BJ (cell line): ENCODE data around the gene CCDC63. TPM values are rescaled to one million over a fixed set of nuclear protein-coding genes. Genes with fewer than 3 reads are reported as not detected.

Experiments
- CTCF ChIA-PET: fragments of 350-600 bp; formaldehyde crosslinking; extraction: SDS; loops from one replicate; lab custom pipeline; 2021; ENCODE audit warnings: antibody characterized with exemption, inconsistent platforms; lab: Yijun Ruan, JAX
- POLR2A ChIA-PET: fragments of 300-600 bp; sonication (Branson Sonifier 250); formaldehyde crosslinking; extraction: SDS; loops from one replicate; lab custom pipeline; 2021; ENCODE audit warnings: antibody characterized with exemption; lab: Charles Lee
- DNase-seq: peaks from one replicate; pipeline ENCODE4 v3.0.0-alpha.2; 2011; ENCODE audit warnings: low read depth
- H3K27me3 ChIP-seq: 2 replicates; pipeline ENCODE4 v1.6.0; 2011; ENCODE audit warnings: low read length; ENCODE audit not compliant: control insufficient read depth, insufficient read depth
- H3K36me3 ChIP-seq: 2 replicates; pipeline ENCODE4 v1.5.1; 2011; ENCODE audit warnings: low read length; ENCODE audit not compliant: control insufficient read depth, insufficient read depth
- H3K4me3 ChIP-seq: 2 replicates; pipeline ENCODE4 v1.5.1; 2011; ENCODE audit warnings: low read depth, mild to moderate bottlenecking, control low read depth, low read length
- polyA plus RNA-seq: library from polyadenylated mRNA; depleted of rRNA; stranded (reverse); fragments of >200 nt; gene quantifications from 2 replicates; pipeline ENCODE4 v1.2.3, GENCODE V29; 2011
- TF ChIP-seq, protein P1 (sequence below): IDR thresholded peaks from 2 replicates; pipeline ENCODE4 v1.5.1; 2011; ENCODE audit warnings: low read depth, mild to moderate bottlenecking, control low read depth, inconsistent platforms, low read length, moderate library complexity; ENCODE audit not compliant: insufficient read depth

The CCDC63 gene
- polyA plus RNA-seq, 1 experiment = not detected

DNA sequence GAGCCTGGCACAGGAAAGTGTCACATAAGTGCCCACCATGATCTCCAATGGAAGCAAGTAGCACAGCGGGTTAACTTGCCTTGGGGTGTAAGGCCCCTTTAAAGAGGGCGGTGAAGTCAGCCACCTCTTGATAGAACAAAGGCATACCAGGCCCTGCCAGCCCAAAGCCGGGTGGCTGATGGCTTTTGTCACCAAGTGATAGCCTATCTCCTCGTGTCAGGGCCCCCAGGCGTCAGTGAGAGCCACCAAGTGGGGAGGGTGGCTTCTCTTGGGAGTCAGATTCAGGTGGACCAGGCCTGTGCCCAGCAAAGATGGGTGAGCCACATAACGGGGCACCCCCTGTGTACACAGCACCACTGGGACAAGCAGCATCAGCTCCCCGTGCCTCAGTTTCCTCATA lies 81.9 kb downstream of the CCDC63 start:
- DNase-seq = no peak
- no peak overlapping the region for H3K4me3 ChIP-seq
- CTCF ChIA-PET = interaction anchor here (0.7 to 1.3 kb wide), 2 partner anchors 8 to 17 kb away, joined by 3 to 4 read pairs; no protein-coding TSS in a partner anchor
- POLR2A ChIA-PET = no interaction called here
- H3K36me3 ChIP-seq = no peaks in the 10 kb centered on the region
- TF ChIP-seq, protein P1, sequence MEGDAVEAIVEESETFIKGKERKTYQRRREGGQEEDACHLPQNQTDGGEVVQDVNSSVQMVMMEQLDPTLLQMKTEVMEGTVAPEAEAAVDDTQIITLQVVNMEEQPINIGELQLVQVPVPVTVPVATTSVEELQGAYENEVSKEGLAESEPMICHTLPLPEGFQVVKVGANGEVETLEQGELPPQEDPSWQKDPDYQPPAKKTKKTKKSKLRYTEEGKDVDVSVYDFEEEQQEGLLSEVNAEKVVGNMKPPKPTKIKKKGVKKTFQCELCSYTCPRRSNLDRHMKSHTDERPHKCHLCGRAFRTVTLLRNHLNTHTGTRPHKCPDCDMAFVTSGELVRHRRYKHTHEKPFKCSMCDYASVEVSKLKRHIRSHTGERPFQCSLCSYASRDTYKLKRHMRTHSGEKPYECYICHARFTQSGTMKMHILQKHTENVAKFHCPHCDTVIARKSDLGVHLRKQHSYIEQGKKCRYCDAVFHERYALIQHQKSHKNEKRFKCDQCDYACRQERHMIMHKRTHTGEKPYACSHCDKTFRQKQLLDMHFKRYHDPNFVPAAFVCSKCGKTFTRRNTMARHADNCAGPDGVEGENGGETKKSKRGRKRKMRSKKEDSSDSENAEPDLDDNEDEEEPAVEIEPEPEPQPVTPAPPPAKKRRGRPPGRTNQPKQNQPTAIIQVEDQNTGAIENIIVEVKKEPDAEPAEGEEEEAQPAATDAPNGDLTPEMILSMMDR = no peak
- H3K27me3 ChIP-seq = no peaks in the 10 kb centered on the region

DNA sequence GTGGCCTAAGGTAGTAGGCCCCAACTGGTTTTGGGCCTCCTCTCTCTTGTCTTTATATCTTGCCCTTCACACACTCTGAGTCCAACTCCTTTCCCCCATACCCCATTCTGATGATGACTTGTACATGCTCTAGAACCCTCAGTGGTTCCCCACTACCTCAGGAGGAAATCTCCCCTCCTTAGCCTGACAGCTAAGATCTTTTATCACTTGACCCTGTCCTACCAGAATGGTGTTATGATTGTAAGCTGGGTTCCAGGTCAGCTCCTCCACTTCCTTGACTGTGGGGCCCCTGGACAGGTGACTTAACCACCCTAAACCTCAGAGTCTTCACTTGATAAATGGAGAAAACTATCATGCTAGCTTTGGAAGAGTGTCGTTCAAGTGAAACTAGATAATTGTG lies 83.0 kb downstream of the CCDC63 start:
- Histone ChIP-seq H3K27me3 (no peaks in the 10 kb centered on the region), H3K36me3 (no peaks in the 10 kb centered on the region), H3K4me3 (no peak overlapping the region)
- no peak for DNase-seq
- POLR2A ChIA-PET = no interaction called here
- CTCF ChIA-PET = no interaction called here
- TF ChIP-seq, protein P1 = no peak

DNA sequence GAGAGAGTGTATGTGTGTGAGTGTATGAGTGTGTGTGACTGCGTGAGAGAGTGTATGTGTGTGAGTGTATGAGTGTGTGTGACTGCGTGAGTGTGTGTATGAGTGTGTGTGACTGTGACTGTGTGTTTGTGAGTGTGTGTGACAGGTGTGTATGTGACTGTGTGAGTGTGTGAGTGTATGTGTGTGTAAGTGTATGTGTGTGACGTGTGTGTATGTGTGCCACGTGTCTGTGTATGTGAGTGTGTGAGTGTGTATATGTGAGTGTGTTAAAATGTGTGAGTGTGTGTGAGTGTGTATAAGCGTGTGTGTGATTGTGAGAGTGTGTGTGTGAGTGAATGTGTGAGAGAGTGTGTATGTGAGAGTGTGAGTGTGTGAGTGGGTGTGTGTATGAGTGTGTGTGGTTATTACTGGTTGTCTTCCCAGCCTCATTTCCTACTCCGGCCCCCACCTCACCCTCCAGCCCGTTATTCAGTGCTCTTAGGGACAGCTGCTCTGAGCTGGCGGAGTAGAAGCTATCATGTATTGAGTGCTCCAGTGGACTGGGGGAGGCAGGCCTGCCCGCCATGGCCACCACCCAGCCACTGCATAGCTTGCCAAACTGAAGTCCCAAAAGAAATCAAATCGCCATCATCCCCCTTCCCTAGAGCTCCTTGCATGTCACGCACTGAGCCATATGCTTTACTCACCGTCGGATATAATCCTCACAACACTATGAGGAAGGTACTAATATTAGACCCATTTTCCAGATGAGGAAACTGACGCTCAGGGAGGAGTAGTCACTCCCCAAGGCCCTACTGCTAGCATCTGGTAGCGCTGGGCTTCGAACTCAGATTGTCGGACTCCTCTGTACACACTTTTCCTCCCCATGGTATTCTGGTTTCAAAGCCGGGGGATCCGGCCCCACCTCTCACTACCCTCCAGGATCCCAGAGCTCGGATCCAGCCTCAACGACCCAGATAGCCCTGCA lies 83.8 kb downstream of the CCDC63 start:
- ChIA-PET CTCF (interaction anchor here (0.6 to 1.4 kb wide), 3 partner anchors 15 to 26 kb away, joined by 3 read pairs; no protein-coding TSS in a partner anchor), POLR2A (no interaction called here)
- DNase-seq = no peak
- Histone ChIP-seq H3K36me3 (no peaks in the 10 kb centered on the region), H3K27me3 (no peaks in the 10 kb centered on the region), H3K4me3 (no peak overlapping the region)
- TF ChIP-seq, protein P1 = no peak

DNA sequence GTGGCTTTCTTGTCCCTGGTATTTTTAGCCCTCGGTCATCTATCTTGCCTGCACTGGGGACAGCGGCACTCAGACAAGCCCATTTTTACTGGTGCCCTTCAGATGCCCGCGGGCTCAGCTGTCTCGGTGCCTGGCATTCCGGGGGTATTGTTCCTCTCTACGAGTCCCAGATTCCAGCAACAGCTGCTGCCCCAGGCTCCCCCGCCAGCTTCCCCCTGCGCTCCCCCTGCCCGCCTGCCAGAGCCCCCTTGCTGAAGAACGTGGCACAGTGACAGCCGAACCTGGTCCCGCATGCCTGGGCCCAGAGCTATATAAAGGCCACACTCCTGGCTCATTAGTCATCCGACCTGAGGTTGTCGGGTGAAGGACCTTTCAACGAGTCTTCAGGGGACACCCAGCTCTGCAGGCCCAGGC lies 84.5 kb downstream of the CCDC63 start:
- ChIA-PET CTCF (interaction anchor here (0.6 to 1.4 kb wide), 3 partner anchors 14 to 25 kb away, joined by 3 read pairs; no protein-coding TSS in a partner anchor), POLR2A (no interaction called here)
- Histone ChIP-seq H3K36me3 (no peaks in the 10 kb centered on the region), H3K4me3 (no peak overlapping the region), H3K27me3 (peaks cover 2% of the 10 kb centered on the region)
- TF ChIP-seq, protein P1 = no peak
- DNase-seq = no peak

- no peak for DNase-seq
- Histone ChIP-seq H3K36me3 (no peaks in the 10 kb centered on the region), H3K27me3 (peaks cover 5% of the 10 kb centered on the region), H3K4me3 (no peak overlapping the region)
- ChIA-PET CTCF (interaction anchor here (1.1 to 1.9 kb wide), 2 partner anchors 16 to 367 kb away, joined by 3 to 4 read pairs; no protein-coding TSS in a partner anchor), POLR2A (no interaction called here)
- TF ChIP-seq, protein P1 = peak; percentile 10; the same call in 1 of the 2 replicates
These were observed 85.3 kb downstream of the CCDC63 start for GRCh38 chr12:110932046-110932445.
